SU-DHL-6 (cell line): Measurements from ENCODE around the gene CEP63.

Experiments
- EZH2phosphoT487 ChIP-seq: fragments of 200-600 bp; sonication (generic), shearing (Covaris generic); conservative IDR thresholded peaks from 2 replicates; pipeline ENCODE4 v1.6.1; 2018; ENCODE audit warnings: mild to moderate bottlenecking, antibody characterized with exemption, low read length, moderate library complexity, mixed read lengths
- TF ChIP-seq, protein P1 (sequence below): fragments of 200-600 bp; sonication (generic); IDR thresholded peaks from one replicate; pipeline ENCODE4 v1.5.1; 2017; ENCODE audit warnings: antibody characterized with exemption, mild to moderate bottlenecking, low read length, moderate library complexity; ENCODE audit not compliant: insufficient read depth, poor library complexity, severe bottlenecking

DNA sequence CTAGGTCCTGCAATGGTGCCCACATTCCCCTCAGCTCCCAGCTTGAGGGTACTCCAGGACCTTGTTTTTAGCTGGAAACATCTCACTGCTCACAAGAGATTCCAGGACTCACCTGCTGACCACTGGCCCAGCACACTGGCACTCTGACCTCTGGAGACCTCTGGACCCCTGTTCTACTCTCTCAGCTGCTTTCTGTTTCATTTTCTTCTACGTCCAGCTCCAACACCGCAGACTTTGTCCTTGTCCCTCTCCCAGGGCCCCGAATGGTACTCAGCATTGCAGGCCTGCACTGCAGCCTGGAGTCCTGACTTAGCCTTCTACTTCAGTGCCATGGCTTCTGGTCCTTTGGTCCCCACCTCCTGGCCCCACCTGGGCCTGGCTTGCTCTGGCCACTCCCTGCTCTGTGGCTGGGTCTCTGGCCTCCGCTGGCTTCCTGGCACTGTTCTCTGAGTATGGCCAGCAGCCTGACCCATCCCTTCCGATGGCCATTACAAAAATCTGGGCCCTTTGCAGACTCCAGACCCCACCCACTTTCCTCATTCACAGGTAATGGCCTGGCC is 137.0 kb downstream of the CEP63 start:
- TF ChIP-seq, protein P1, sequence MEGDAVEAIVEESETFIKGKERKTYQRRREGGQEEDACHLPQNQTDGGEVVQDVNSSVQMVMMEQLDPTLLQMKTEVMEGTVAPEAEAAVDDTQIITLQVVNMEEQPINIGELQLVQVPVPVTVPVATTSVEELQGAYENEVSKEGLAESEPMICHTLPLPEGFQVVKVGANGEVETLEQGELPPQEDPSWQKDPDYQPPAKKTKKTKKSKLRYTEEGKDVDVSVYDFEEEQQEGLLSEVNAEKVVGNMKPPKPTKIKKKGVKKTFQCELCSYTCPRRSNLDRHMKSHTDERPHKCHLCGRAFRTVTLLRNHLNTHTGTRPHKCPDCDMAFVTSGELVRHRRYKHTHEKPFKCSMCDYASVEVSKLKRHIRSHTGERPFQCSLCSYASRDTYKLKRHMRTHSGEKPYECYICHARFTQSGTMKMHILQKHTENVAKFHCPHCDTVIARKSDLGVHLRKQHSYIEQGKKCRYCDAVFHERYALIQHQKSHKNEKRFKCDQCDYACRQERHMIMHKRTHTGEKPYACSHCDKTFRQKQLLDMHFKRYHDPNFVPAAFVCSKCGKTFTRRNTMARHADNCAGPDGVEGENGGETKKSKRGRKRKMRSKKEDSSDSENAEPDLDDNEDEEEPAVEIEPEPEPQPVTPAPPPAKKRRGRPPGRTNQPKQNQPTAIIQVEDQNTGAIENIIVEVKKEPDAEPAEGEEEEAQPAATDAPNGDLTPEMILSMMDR: no peak
- TF ChIP-seq EZH2phosphoT487: no peak
